ENCODE data around the gene OR10G8. TPM values are rescaled to one million over a fixed set of nuclear protein-coding genes. Genes with fewer than 3 reads are reported as not detected.

OR10G8 gene
- total RNA-seq, 1 experiment from 2014 or later: not detected

GRCh38 chr11:124072147-124072546 is 45.5 kb downstream of the OR10G8 start:
- WGBS (ENCODE audit: extremely low coverage, insufficient read length, low lambda C conversion rate): no CpG with 5 or more reads among the region's 8 CpGs
- H2AFZ ChIP-seq (ENCODE audit: low read length): no peak overlapping the region

More at GRCh38 chr11:124072147-124072546, 45.5 kb downstream of the OR10G8 start:
- Histone ChIP-seq H2AK5ac (ENCODE audit: insufficient read length, low read length) (no peak overlapping the region), H3K4ac (ENCODE audit: low read depth, low read length) (no peak overlapping the region), H3K23ac (ENCODE audit: insufficient read length, low read depth, low read length) (no peak overlapping the region), H4K91ac (ENCODE audit: insufficient read length, low read depth, low read length) (no peak overlapping the region), H2BK15ac (ENCODE audit: low read depth, low read length) (no peak overlapping the region), H4K8ac (replicated peaks; ENCODE audit: insufficient read length, low read depth, low read length) (no peak overlapping the region), H4K5ac (ENCODE audit: insufficient read length, low read depth, low read length) (no peak overlapping the region), H3K4me1 (ENCODE audit: insufficient read depth, low read length) (no peaks in the 10 kb centered on the region), H3K14ac (ENCODE audit: insufficient read depth, low read length) (no peak overlapping the region), H3K56ac (ENCODE audit: insufficient read length, low read depth, low read length) (no peak overlapping the region), H3K18ac (ENCODE audit: insufficient read length, low read depth, low read length) (no peak overlapping the region), H2BK5ac (ENCODE audit: insufficient read length, low read length) (no peak overlapping the region), H3K9ac (ENCODE audit: extremely low read depth, insufficient read length, low read length) (no peak overlapping the region), H2BK20ac (ENCODE audit: low read depth, low read length, poor library complexity, severe bottlenecking) (no peak overlapping the region), H2BK120ac (ENCODE audit: low read depth, low read length, poor library complexity, severe bottlenecking) (no peak overlapping the region), H3K9me3 (ENCODE audit: control insufficient read depth, low read depth, low read length) (no peaks in the 10 kb centered on the region), H3K27ac (ENCODE audit: insufficient read length, low read depth, low read length) (no peak overlapping the region), H3K23me2 (ENCODE audit: insufficient read length, low read depth, low read length, poor library complexity, severe bottlenecking) (no peaks in the 10 kb centered on the region), H2BK12ac (ENCODE audit: insufficient read length, low read depth, low read length) (no peak overlapping the region), H3K79me2 (ENCODE audit: insufficient read depth, low read length) (no peaks in the 10 kb centered on the region), H3T11ph (ENCODE audit: low read length) (no peak overlapping the region), H3K4me2 (ENCODE audit: insufficient read depth, insufficient read length, low read length) (no peak overlapping the region), H3K79me1 (ENCODE audit: insufficient read depth, low read depth, low read length, poor library complexity, severe bottlenecking) (no peaks in the 10 kb centered on the region), H3K27me3 (ENCODE audit: insufficient read depth, low read length) (no peaks in the 10 kb centered on the region), H4K20me1 (ENCODE audit: control insufficient read depth, insufficient read depth, insufficient read length) (no peaks in the 10 kb centered on the region)
- Mint-ChIP-seq H3K4me3 (no peak overlapping the region), H3K36me3 (ENCODE audit: insufficient read depth in 1 of 3, low read depth in 3 of 3) (no peaks in the 10 kb centered on the region), H3K27me3 (ENCODE audit: low read depth) (peaks cover 2% of the 10 kb centered on the region; the same call in 1 of the 2 replicates), H3K4me1 (peaks cover 15 to 17% of the 10 kb centered on the region in 2 experiments), H3K27ac (no peak overlapping the region), H3K9me3 (no peaks in the 10 kb centered on the region)
- DNase-seq: no peak
- TF ChIP-seq CTCF (conservative IDR thresholded peaks at IDR 0.05): no peak
